IPS DF 4.7 (cell line): Measurements from ENCODE around the gene GATA3.

ENCODE experiments used
- DNase-seq: peaks from one replicate; pipeline ENCODE4 v3.0.0-alpha.2; 2013; ENCODE audit warnings: low spot score; ENCODE audit errors: extremely low read depth

GATA3 gene

GRCh38 chr10:8037941-8038894, 16.3 kb upstream of the GATA3 start:
- no peak for DNase-seq

GRCh38 chr10:8039321-8039881, 15.1 kb upstream of the GATA3 start:
- DNase-seq, result no peak

- no peak for DNase-seq
Measured at GRCh38 chr10:8040651-8041050, 13.8 kb upstream of the GATA3 start.

DNA sequence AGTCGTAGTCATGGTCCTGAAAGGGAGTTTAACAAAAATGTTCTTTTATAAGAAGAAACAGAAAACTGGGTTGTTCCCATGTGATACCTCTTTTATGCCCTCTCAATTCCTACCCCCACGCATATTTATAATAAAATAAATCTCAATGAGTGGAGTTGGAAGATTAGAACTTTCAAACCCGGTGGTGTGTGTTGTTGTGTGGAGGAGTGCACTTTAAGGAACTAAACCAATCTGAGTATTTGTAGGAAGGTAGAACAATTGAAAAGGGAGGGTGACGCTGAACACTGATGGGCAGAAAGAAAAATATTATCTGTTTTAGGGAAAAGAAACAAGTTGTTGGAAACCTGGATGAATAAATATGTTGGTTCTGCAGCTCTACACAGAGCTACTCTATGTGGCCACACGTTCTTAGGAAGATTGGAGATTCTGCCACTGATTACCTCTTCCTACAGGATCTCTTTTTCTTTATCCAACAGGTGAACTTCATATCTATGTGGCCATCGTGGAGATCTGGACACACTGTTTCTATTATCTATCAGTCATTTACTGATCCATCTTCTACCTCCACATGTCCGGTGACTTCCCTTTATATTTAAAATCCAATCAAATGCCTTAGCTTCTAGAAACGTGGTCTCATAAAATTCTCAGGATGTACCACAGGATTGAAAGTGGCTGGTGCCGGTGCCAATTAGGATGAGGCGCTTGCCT, 13.1 kb upstream of the GATA3 start:
- DNase-seq, result no peak

DNA sequence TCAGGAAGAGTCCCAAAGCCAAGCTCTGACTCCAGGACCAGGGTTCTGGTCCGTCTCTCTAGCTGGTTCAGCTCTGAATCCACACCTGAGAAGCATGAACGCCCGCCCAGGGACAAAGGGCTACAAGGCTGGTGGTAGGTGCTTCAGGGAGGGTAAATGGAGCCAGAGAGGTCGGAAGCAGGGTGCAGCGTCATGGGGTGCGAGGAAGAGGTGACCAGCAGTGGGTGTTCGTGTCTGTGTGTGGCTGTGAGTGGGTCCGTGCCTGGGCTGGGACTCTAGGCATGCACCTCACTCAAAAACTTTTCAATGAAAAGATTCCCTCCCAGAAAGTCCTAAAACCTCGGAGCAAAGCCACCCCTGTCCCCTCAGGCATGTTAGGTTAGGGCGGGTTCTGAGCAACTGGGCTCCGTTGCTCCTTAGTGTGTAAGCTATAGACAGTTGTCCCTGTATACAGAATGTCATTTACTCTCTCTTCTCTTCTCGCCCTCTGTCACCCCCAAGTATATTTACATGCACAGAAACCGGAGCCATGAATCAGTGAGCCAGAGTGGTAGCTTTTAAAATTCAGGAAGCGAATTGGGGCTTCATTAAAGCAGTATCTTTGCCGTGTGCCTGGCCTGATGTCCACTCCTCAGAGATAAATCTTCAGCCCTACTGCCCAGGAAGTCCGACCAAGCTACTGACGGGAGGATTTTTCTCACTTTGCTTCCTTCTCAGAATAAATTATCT, 12.3 kb upstream of the GATA3 start:
- DNase-seq, result no peak

DNA sequence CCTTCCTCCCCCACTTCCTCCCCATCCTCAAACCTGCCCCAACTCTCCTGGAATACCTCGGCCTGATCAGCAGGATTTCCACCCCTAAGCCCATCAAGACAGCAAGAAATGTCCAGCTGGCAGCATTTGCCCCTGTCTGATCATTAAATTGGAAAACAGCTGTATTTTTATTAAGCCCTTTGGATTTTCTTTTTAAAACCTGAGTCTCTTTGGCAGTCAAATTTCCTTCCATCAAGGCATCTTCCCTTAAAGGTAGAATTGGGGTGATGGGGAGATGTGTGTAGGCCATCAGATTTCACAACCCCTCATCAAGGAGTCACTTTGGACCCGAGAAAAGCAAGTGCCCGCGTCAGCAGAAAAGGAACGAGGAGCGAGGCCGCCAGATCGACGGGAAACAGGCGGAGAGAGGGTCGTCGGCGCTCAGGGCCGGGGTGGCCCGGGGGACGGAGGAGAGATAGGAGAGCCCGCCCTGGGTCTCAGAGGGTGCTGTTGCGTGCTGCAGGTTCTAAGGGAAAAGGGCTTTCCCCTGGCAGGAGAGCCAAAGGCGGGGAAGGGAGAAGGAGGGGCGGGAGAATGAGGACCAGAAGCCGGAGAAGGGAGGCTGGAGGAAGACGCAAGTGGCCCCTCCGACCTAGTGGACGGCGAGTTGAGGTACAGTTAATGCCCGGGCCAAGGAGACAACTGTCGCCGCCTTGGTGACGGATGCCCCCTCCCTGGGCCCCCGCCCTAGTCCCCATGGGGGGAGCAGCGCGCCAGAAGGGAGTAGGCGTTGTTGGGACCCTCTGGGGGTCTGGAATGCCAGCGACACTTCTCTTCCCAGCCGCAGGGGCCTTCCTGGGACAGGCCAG, 11.5 kb upstream of the GATA3 start:
- DNase-seq, result no peak

DNA sequence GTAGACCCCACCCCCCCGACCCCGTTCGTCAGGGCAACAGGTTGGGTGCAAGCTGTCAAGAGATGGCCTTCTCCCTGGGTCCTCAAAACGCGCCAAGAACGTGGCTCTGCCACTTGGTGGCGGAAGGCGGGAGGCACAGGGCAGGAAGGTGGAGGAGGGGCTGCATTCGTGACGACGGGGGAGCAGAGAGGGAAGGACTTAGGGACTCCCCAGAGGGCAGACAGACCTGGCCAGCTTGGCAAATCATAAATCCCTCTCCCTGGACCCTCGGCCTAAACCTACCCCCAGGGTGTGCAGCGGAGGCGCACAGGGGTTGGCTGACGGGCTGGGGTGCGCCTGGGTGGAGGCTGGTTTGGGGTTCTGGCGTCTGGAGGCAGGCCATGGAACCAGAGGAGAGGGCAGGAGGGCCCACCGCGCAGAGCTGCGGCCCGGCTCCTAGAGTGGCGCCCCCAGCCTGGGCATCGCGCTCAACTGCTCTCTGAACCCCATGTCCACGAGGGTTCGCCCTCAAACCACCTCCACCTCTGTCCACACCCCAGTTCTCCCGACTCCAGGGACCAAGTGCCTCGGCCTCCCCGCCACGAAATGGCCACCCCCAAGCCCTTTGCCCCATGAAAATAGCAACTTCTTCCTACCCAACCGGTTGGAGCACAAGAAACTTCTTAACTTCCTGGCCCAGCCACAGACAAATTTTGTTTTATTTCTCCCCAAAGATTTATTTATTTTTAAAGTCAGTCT, 10.8 kb upstream of the GATA3 start:
- DNase-seq, result no peak

- DNase-seq, result no peak
Measured at GRCh38 chr10:8044331-8044907, 10.1 kb upstream of the GATA3 start.

- no peak for DNase-seq
Measured at GRCh38 chr10:8044908-8045725, 9.4 kb upstream of the GATA3 start.

GRCh38 chr10:8045726-8046494, 8.6 kb upstream of the GATA3 start:
- DNase-seq, result no peak

DNA sequence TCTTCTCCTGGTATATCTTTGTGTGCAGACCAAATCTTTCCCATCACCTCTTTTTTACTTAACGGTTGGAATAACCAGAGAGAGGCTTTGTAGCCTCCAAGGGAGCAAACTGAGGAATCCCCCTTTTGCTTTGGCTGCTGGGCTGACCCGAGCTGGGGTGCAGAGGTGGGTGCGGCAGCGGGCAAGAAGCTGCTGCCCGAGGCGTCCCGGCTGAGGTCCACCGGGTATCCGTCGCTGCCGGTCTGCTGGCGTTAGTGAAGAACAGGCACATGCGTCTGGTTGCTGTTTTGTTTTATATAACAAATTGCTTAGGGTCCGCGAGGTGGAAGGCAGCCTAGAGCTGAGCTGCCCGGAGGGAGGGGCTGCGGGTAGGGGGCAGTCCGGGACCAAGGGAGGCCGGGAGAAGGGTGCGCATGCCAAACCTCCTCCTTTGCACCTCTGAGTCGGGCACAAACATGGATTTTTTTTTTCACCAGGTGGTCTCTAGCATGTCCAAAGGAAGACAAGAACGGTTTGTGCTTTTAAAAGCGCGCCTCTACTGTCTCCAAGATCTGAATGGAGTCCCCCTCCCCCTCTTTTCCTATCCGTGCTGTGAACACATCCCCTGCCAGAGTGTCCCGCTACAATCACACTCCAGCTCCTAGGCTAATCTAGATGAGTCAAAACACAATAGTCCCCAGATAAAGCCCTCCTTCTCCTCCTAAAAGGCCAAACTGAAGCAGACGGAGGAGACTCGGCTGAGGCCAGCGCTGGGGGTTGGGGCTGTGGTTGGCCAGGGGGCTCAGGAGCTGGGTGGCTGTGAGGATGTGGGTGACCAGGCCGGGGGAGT, 6.8 kb upstream of the GATA3 start:
- DNase-seq, result no peak

DNA sequence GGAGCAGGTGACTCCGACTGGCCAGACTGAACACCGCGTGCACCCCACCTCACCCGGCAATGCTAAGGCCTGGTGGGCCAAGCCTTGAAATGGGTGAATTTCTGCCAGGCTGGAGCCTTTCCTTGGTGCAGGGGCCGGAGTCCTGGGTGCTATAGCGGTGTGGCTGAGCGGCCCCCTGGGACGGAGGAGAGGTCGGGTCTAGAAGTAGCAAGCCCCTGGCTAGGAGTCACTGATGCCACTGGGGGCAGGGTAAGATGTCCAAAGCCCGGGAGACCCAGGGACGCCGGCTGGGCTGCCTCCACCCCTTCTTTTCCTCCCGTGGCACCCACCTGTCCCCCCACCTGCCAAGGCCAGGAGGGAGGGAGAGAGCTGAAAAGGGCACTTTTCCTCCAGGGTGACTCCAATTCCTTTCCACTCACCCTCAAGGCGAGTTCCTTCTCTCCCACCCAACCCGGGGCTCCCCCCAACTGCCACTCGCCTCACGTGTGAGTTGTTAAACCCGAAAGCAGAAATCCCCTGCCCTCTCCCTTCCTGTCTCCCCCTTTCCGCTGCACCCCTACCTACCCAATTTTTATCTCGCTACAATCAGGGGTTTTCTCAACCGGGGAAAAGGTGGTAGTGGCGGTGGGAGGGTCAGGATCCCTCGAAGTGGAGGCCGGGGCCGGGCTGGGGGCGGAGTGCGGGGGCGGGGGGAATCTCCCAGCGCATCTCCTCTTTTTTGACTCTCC, 6.0 kb upstream of the GATA3 start:
- DNase-seq, result no peak

DNA sequence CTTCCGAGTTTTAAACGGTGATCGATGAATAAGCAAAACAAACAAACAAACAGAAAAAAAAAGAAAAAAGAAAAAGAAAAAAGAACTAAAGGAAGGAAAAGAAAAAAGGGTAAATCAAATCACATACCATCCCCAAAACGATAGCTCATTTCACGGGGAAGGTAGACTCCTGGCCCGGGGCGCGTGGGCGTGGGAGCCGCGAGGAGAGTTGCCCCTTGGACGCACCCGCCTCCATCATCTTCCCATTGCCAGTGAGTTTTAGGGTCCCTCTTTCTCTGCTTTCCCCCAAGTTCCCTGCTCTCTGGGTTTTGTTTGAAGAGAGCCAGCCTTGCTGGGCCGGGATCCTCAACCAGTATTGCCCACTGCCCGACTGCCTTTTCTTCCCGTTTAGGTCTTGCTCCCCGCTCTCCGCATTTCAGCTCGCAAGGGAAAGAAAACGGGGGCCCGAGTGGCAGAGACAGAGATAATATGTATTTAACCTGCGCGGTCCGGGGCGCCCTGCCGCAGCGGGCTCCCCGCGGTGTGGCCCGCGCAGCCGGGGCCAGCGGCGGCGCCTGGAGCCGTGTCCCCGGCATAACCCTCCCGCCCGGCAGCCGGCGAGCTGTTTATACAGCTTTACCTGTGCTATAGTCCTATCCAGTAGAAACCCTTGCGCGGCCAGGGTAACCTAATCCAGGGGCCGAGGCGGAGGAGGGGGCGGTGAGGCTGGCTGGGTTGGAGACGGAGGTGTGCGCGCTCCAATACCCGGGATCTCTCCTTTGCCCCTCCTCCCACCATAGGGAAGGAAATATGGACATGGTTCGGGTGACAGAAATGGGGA, 5.2 kb upstream of the GATA3 start:
- DNase-seq, result no peak

GRCh38 chr10:8049865-8050555, 4.5 kb upstream of the GATA3 start:
- DNase-seq, result no peak

GRCh38 chr10:8050556-8051108, 3.9 kb upstream of the GATA3 start:
- no peak for DNase-seq
